Measurements from ENCODE around the gene LPP.

Gene LPP

GRCh38 chr3:188137051-188137450 is 16.9 kb upstream of the LPP start:
- DNase-seq (ENCODE audit: low read depth in 2 of 2) = no peak

DNA sequence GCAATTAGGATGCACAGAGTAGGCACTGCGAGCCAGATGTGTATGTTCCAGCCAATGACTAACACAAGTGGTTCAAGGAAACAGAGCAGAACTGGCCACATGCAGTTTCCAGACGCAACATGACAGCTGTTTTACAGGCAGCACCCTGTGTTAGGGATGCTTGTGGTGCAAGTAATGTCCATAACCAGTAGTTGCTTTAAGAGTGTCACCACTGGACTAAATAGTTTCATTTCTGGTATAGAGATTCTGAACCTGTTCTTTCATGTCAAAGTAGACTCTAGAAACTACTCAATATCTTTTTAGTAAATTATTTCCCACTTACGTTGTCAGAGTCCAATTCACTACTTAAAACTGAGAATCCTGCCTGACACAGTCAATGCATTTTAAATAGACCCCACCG is 14.5 kb upstream of the LPP start:
- DNase-seq (ENCODE audit: low read depth in 2 of 2) = no peak

GRCh38 chr3:188146219-188146618 is 7.7 kb upstream of the LPP start:
- no peak for DNase-seq (ENCODE audit: low read depth in 2 of 2)

GRCh38 chr3:188147782-188148181 is 6.2 kb upstream of the LPP start:
- no peak for DNase-seq (ENCODE audit: low read depth in 2 of 2)

DNA sequence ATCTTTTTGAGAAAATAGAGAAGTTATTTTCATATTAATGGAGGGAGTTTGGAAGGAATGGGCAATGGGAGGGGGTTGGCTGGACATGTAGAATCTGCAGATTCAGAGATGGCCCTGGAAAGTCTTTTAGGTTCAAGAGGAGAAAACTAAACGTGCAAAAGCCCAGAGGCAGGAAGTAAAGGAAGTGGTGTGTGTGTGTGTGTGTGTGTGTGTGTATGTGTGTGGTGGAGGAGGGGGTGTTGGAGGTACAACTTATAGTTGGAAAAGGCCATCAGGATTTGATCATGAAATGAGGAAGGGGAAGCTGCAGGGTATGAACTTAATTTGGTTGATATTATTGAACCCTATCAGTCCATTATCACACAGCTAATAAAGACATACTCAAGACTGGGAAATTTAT is 5.6 kb upstream of the LPP start:
- DNase-seq (ENCODE audit: low read depth in 2 of 2) = no peak

DNA sequence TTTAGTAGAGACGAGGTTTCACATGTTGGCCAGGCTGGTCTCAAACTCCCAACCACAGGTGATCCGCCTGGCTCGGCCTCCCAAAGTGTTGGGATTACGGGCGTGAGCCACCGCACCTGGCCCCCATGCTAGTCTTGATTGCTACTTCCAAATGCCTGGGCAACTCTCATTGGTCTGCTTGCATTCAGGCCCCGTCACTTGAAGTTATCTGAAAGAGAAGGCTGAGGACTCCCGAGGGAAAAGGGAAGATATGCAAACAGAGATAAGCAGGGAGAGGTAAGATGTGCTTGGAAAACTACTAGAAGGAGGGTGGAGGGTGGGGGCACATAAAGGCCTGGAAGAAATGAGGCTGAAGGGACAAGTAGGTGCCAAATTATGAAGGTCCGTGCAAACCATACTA is 4.4 kb upstream of the LPP start:
- DNase-seq (ENCODE audit: low read depth in 2 of 2) = no peak

DNA sequence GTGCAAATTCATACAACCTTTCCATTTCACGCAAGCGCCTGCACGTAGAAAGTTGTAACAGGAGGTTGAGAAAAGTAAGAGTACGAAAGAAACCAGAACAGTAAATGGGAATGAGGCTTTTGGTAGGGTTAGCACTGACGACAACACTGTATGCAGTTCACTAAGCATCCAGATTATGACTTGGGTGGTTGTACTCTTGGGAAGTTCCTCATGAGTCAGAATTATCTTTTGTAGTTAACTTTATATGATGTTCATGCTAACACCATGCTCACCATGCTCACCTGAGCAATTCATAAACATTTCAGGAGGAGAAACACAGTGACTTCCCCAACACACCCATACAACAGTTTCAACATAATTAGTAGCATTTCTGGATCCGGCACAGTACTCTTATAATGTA is 3.0 kb upstream of the LPP start:
- no peak for DNase-seq (ENCODE audit: low read depth in 2 of 2)

- DNase-seq (ENCODE audit: low read depth in 2 of 2) = no peak
Observed at GRCh38 chr3:188151438-188151837, 2.5 kb upstream of the LPP start.

- no peak for DNase-seq (ENCODE audit: low read depth in 2 of 2)
Observed at GRCh38 chr3:188152660-188153436, 1.1 kb upstream of the LPP start.

DNA sequence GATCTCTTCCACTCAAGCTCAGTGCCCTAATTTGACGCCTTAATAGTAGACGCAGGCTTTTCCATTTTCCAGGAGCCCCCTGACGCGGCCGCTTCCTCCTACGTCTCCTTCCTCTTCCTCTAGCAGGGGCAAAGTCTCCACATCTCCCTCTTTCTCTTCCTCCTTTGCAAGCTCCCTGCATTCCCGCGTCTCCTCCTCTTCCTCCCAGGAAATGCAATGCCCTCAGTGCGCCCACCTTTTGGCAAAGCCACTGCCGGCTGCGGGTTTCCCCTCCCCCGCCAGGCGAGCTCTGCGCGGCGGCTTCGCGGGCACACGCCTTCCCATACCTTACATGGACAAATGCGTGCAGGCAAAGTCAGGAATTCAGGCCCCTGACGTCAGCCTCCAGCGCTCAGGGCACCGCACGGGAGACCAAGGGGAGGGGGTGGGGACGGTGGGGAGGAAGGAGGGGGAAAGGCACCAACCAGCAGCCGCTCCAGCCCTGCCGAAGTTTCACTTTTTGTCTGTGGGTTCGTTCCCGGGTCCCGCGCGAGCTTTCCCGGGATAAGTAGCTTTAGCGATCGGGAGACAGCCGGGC is 432 bp upstream of the LPP start:
- peak in 1 of 2 donors; percentile 9 for DNase-seq (ENCODE audit: low read depth in 2 of 2)

DNA sequence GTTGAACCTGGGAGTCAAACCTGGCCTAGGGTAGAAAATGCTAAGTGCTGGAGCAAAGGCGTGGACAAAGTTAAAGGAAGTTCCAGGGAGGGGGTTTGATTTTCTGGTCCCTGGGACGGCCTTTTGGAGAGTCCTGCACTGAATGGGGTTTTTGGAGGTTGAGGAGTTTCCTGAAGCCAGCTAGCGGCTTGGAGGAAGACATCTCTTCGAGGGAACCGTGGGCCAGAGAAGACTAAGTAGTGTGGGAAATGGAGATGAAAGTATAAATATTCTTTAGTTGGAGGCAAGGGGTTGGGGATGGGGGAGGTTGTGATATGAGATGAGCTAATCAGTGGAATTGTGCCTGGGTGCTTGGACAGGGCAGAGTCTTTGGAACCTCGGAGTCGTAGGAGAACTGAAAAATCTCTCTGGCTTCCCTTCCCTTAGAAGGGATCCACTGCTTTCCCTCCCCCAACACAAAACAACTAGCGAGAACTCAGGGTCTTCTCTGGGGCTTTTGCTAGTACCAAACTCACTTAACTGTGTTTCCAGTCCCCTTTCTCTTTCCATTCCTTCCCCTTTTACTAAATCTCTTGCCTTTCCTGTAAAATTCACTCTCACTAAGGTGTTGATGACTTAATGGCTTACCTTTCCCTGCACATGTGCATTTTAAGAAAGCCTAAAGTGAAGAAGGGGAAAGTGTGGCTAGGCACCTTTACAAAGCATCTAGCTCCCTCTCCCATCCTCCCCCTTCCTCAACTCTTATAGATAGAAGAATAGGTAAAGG is 1.0 kb downstream of the LPP start:
- DNase-seq (ENCODE audit: low read depth in 2 of 2) = no peak

GRCh38 chr3:188156056-188156455 is 2.1 kb downstream of the LPP start:
- DNase-seq (ENCODE audit: low read depth in 2 of 2) = no peak

- DNase-seq (ENCODE audit: low read depth in 2 of 2) = no peak
Observed at GRCh38 chr3:188157407-188157806, 3.5 kb downstream of the LPP start.

GRCh38 chr3:188157971-188158370 is 4.0 kb downstream of the LPP start:
- DNase-seq (ENCODE audit: low read depth in 2 of 2) = no peak

DNA sequence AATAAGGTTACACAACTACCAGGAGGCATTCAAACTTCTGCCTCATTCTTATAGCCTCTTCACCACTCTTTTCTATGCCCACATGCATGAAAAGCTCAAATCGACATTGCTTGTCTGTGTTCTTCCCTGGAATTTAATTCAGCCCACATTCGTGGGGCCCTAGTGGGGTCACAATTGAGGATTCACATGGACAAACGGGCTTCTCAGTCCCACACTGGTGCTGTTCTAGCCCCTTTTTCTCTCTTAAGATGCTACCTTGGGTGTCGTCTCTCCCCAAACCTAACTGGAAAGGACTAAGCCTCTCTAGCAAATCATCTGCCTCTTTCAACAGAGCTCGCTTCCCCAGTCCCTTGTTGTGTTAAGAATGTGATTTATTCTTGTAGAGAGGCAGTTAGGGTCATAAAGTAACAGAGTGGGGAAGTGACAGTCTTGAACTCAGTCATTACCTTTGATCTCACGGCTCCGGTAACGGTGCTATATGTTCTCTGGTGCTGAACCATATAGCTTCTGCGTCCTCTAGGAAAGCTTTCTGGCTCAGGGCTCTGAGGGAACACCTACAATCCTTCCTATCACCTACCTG is 4.9 kb downstream of the LPP start:
- no peak for DNase-seq (ENCODE audit: low read depth in 2 of 2)

GRCh38 chr3:188160751-188161150 is 6.8 kb downstream of the LPP start:
- DNase-seq (ENCODE audit: low read depth in 2 of 2) = no peak

DNA sequence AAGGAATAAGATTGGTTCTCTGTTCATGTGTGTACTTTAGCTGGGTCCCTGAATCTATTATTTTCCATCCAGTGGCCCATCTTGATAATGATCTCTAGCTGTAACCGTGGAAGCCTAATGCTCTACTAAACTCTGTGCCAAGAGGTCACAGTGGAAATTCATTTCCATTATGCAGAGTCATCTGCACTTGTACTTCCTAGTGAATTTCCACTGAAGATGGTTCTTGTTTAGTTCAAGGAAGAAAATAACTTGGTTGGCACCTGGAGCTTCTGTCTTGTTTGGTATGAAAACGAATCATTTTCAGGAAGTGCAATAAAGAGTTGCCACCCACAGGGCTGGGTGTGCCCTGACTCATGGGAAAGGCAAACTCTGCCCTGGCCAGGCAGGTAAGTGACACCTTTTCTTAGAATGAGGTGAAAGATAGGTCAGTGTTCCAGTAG is 10.3 kb downstream of the LPP start:
- no peak for DNase-seq (ENCODE audit: low read depth in 2 of 2)

GRCh38 chr3:188165596-188165995 is 11.6 kb downstream of the LPP start:
- no peak for DNase-seq (ENCODE audit: low read depth in 2 of 2)

DNA sequence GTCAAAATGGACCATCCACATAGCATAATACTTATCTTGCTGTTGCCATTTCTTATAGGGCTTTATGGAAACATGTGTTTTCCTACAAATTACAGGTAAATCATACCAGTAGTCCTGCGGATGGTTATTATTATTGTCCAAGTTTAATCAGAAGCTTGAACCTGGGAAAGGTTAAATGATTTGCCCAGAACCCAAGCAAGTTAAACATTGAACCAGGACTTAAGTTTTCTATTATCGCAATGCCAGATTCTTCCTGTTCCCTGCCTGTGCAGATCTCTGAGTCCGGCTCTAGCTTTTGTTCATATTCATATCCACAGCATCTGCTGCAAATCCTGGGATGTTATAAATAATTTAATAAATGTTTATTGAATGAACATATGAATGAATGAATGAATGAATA is 12.5 kb downstream of the LPP start:
- DNase-seq (ENCODE audit: low read depth in 2 of 2) = no peak

DNA sequence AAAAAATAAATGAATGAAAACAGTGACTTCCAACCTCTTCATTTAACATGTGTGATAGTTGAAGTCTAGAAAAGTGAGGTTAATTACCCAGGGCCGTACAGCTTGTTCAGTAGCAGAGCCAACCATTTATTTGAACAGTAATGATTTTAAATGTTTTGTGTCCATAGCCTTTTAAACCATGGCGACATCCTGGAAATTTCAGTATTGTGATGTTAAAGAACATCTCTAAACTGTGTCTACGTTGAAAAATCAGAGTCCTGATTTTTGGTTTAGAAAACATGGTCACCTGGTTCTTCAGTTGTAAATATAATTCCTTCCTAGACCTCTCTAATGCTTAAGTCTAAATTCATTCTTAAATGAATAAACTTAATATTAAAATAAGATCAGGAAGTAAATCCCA is 14.2 kb downstream of the LPP start:
- DNase-seq (ENCODE audit: low read depth in 2 of 2) = no peak

GRCh38 chr3:188168648-188169047 is 14.7 kb downstream of the LPP start:
- no peak for DNase-seq (ENCODE audit: low read depth in 2 of 2)

GRCh38 chr3:188169830-188170455 is 16.0 kb downstream of the LPP start:
- no peak for DNase-seq (ENCODE audit: low read depth in 2 of 2)
